IMR-90 (cell line): ENCODE results near the gene DIABLO. TPM values are rescaled to one million over a fixed set of nuclear protein-coding genes. Genes with fewer than 3 reads are reported as not detected.

Experiments used
- ATAC-seq: fragments of 200-7000 bp; cut with Tn5 transposase; 2 replicates; pipeline ENCODE4 v1.9.1; 2020; ENCODE audit warnings: low read depth, mild to moderate bottlenecking, moderate library complexity
- BruUV-seq: library from RNA; stranded (reverse); fragments of 400-500 nt; replicated peaks from 2 replicates; lab custom pipeline; 2021; lab: Mats Ljungman, UMichigan
- CTCF ChIA-PET: fragments of 300-600 bp; formaldehyde crosslinking; extraction: SDS; loops from one replicate; lab custom pipeline; 2021; ENCODE audit warnings: antibody characterized with exemption; lab: Yijun Ruan, JAX
- POLR2A ChIA-PET: fragments of 300-600 bp; sonication (Branson Sonifier 250); formaldehyde crosslinking; loops from one replicate; lab custom pipeline; 2022; ENCODE audit warnings: antibody characterized with exemption; ENCODE audit not compliant: unreplicated experiment; lab: Charles Lee
- DNase-seq: peaks from one replicate; pipeline ENCODE4 v3.0.0; 2013
- H2AFZ ChIP-seq: replicated peaks from 2 replicates; pipeline ENCODE3; 2013; ENCODE audit warnings: low read length, mild to moderate bottlenecking; ENCODE audit not compliant: poor library complexity
- H2AK5ac ChIP-seq: 2 replicates; pipeline ENCODE4 v1.6.1; 2013; ENCODE audit warnings: low read depth, low read length, inconsistent platforms
- H2AK9ac ChIP-seq: replicated peaks from 2 replicates; pipeline ENCODE3; 2013; ENCODE audit warnings: mild to moderate bottlenecking, low read depth, low read length, moderate library complexity; ENCODE audit not compliant: poor library complexity
- H2BK120ac ChIP-seq: 2 replicates; pipeline ENCODE4 v1.6.1; 2013; ENCODE audit warnings: low read depth, low read length, inconsistent platforms
- H2BK15ac ChIP-seq: 3 replicates; pipeline ENCODE4 v1.6.1; 2013; ENCODE audit warnings: low read depth, low read length, inconsistent platforms
- H2BK20ac ChIP-seq: 2 replicates; pipeline ENCODE4 v1.6.1; 2013; ENCODE audit warnings: low read depth, mild to moderate bottlenecking, inconsistent platforms, low read length, moderate library complexity
- H2BK5ac ChIP-seq: 2 replicates; pipeline ENCODE4 v1.6.1; 2013; ENCODE audit warnings: mild to moderate bottlenecking, low read depth, low read length, inconsistent platforms; ENCODE audit not compliant: poor library complexity, severe bottlenecking
- H3K14ac ChIP-seq: replicated peaks from 2 replicates; pipeline ENCODE4 v1.6.1; 2013; ENCODE audit warnings: low read depth, low read length, inconsistent platforms
- H3K18ac ChIP-seq: 2 replicates; pipeline ENCODE4 v1.6.1; 2013; ENCODE audit warnings: low read depth, low read length, control low read depth
- H3K23ac ChIP-seq: 2 replicates; pipeline ENCODE4 v1.6.1; 2013; ENCODE audit warnings: low read depth, low read length, inconsistent platforms
- H3K27ac ChIP-seq: 2 replicates; pipeline ENCODE4 v1.5.1; 2013; ENCODE audit warnings: mild to moderate bottlenecking, control low read depth, low read length; ENCODE audit not compliant: insufficient read depth
- H3K27me3 ChIP-seq: 2 replicates; pipeline ENCODE4 v1.6.1; 2013; ENCODE audit warnings: low read length; ENCODE audit not compliant: control insufficient read depth, insufficient read depth
- H3K36me3 ChIP-seq: 2 replicates; pipeline ENCODE4 v1.6.1; 2013; ENCODE audit warnings: low read length, mixed read lengths; ENCODE audit not compliant: control insufficient read depth, insufficient read depth
- H3K4ac ChIP-seq: 2 replicates; pipeline ENCODE4 v1.6.1; 2013; ENCODE audit warnings: low read depth, low read length, inconsistent platforms
- H3K4me1 ChIP-seq: 2 replicates; pipeline ENCODE4 v1.6.1; 2013; ENCODE audit warnings: low read length, mixed read lengths; ENCODE audit not compliant: control insufficient read depth, insufficient read depth
- H3K4me2 ChIP-seq: 2 replicates; pipeline ENCODE4 v1.6.1; 2013; ENCODE audit warnings: low read depth, mild to moderate bottlenecking, control low read depth, low read length, moderate library complexity
- H3K4me3 ChIP-seq: 2 replicates; pipeline ENCODE4 v1.5.1; 2013; ENCODE audit warnings: low read depth, mild to moderate bottlenecking, control low read depth, low read length, moderate library complexity; ENCODE audit not compliant: insufficient read depth
- H3K56ac ChIP-seq: 2 replicates; pipeline ENCODE4 v1.6.1; 2013; ENCODE audit warnings: low read length, inconsistent platforms; ENCODE audit not compliant: insufficient read depth; ENCODE audit errors: extremely low read depth
- H3K79me1 ChIP-seq, 2 experiments: 2 replicates each; pipeline ENCODE4 v1.6.1; 2013; ENCODE audit warnings: low read length in 2 of 2, inconsistent platforms in 1 of 2, low read depth in 1 of 2
- H3K9ac ChIP-seq: 2 replicates; pipeline ENCODE4 v1.6.1; 2013; ENCODE audit warnings: low read depth, low read length, control low read depth
- H3K9me1 ChIP-seq: 2 replicates; pipeline ENCODE4 v1.6.1; 2013; ENCODE audit warnings: low read length, inconsistent platforms; ENCODE audit not compliant: insufficient read depth
- H3K9me3 ChIP-seq: 2 replicates; pipeline ENCODE4 v1.6.1; 2013; ENCODE audit warnings: low read length; ENCODE audit not compliant: control insufficient read depth, insufficient read depth
- H4K20me1 ChIP-seq: 2 replicates; pipeline ENCODE4 v1.6.1; 2013; ENCODE audit warnings: low read length, inconsistent platforms; ENCODE audit not compliant: insufficient read depth
- H4K5ac ChIP-seq: 2 replicates; pipeline ENCODE4 v1.6.1; 2013; ENCODE audit warnings: mild to moderate bottlenecking, low read depth, low read length, control low read depth
- H4K8ac ChIP-seq, 2 experiments: 2 replicates each; pipeline ENCODE4 v1.6.1; 2013; ENCODE audit warnings: low read depth in 2 of 2, low read length in 2 of 2, control low read depth in 1 of 2, inconsistent platforms in 1 of 2
- H4K91ac ChIP-seq: 2 replicates; pipeline ENCODE4 v1.6.1; 2013; ENCODE audit warnings: low read depth, low read length, inconsistent platforms; ENCODE audit not compliant: insufficient read depth
- BHLHE40 ChIP-seq: fragments of 150-350 bp; IDR thresholded peaks from 2 replicates; pipeline ENCODE4 v1.6.1; 2016; ENCODE audit warnings: mild to moderate bottlenecking, low read depth, low read length
- CEBPB ChIP-seq: IDR thresholded peaks from 2 replicates; pipeline ENCODE4 v1.6.1; 2012; ENCODE audit warnings: low read depth, low read length, improper control_type of control experiment
- CHD1 ChIP-seq: IDR thresholded peaks from 2 replicates; pipeline ENCODE4 v1.6.1; 2012; ENCODE audit warnings: low read depth, low read length, improper control_type of control experiment
- CTCF ChIP-seq: conservative IDR thresholded peaks from 2 replicates; pipeline ENCODE4 v1.5.1; 2012; ENCODE audit warnings: mild to moderate bottlenecking, low read depth, low read length, improper control_type of control experiment
- FOS ChIP-seq: fragments of 150-350 bp; IDR thresholded peaks from 2 replicates; pipeline ENCODE4 v1.6.1; 2016; ENCODE audit warnings: low read depth, low read length
- MAFK ChIP-seq: IDR thresholded peaks from 2 replicates; pipeline ENCODE4 v1.6.1; 2012; ENCODE audit warnings: low read depth, low read length, improper control_type of control experiment
- MAZ ChIP-seq: IDR thresholded peaks from 2 replicates; pipeline ENCODE4 v1.6.1; 2012; ENCODE audit warnings: low read depth, mild to moderate bottlenecking, low read length, improper control_type of control experiment, moderate library complexity, borderline replicate concordance
- MXI1 ChIP-seq: IDR thresholded peaks from 2 replicates; pipeline ENCODE4 v1.6.1; 2012; ENCODE audit warnings: low read depth, mild to moderate bottlenecking, low read length, moderate library complexity, borderline replicate concordance
- NFE2L2 ChIP-seq: fragments of 150-350 bp; IDR thresholded peaks from 2 replicates; pipeline ENCODE4 v1.6.1; 2016; ENCODE audit warnings: low read depth, mild to moderate bottlenecking, low read length
- POLR2A ChIP-seq: IDR thresholded peaks from 2 replicates; pipeline ENCODE4 v1.6.1; 2012; ENCODE audit warnings: mild to moderate bottlenecking, low read depth, low read length
- RAD21 ChIP-seq: IDR thresholded peaks from 2 replicates; pipeline ENCODE4 v1.6.1; 2012; ENCODE audit warnings: low read length, improper control_type of control experiment
- RCOR1 ChIP-seq: IDR thresholded peaks from 2 replicates; pipeline ENCODE4 v1.6.1; 2012; ENCODE audit warnings: mild to moderate bottlenecking, low read length, improper control_type of control experiment; ENCODE audit not compliant: insufficient replicate concordance
- RFX5 ChIP-seq: IDR thresholded peaks from 2 replicates; pipeline ENCODE4 v1.8.0; 2012; ENCODE audit warnings: low read depth, mild to moderate bottlenecking, low read length, moderate library complexity
- SMC3 ChIP-seq: fragments of 150-350 bp; IDR thresholded peaks from 2 replicates; pipeline ENCODE4 v1.6.1; 2016; ENCODE audit warnings: low read depth, mild to moderate bottlenecking, antibody characterized with exemption, low read length, moderate library complexity
- USF2 ChIP-seq: fragments of 150-350 bp; IDR thresholded peaks from 2 replicates; pipeline ENCODE4 v1.6.1; 2017; ENCODE audit warnings: mild to moderate bottlenecking, antibody characterized with exemption, low read length, low read depth
- WGBS, 2 experiments: methylation state at CpG; one replicate each; pipeline versions ENCODE4 v1.1.5 to v1.1.7; 2013; ENCODE audit warnings: missing lambda C conversion rate in 2 of 2; ENCODE audit not compliant: insufficient read length in 1 of 2; ENCODE audit errors: extremely low coverage in 2 of 2; 5-methylcytosine and 5-hydroxymethylcytosine counted together
- dilution Hi-C: fragments of 300-500 bp; cut with HindIII; formaldehyde crosslinking; loops from one replicate; pipeline ENCODE4 v1.14.3; 2018; ENCODE audit warnings: low sequenced_read_pairs; ENCODE audit not compliant: unreplicated experiment
- in situ Hi-C: fragments of 300-500 bp; cut with MboI; formaldehyde crosslinking; loops from 3 replicates; pipeline ENCODE4 v1.14.3; 2019; ENCODE audit warnings: low sequenced_read_pairs, inconsistent platforms, mixed read lengths
- intact Hi-C: fragments of 100-400 bp; cut with micrococcal nuclease; formaldehyde crosslinking; loops from 2 replicates; pipeline ENCODE4 v1.10.0; 2022
- polyA plus RNA-seq, 3 experiments: library from polyadenylated mRNA; depleted of rRNA; stranded (reverse); fragments of >200 nt; gene quantifications; 2 replicates each; pipeline ENCODE4 v1.2.3, GENCODE V29; 2012; ENCODE audit warnings: low replicate concordance in 1 of 3
- total RNA-seq: library from RNA; depleted of rRNA; stranded (reverse); fragments of >200 nt; gene quantifications from 2 replicates; pipeline ENCODE4 v1.2.3, GENCODE V29; 2012
- TF ChIP-seq, protein P1 (sequence below): fragments of 150-350 bp; IDR thresholded peaks from 2 replicates; pipeline ENCODE4 v1.6.1; 2016; ENCODE audit warnings: low read depth, mild to moderate bottlenecking, low read length, moderate library complexity, borderline replicate concordance

Gene DIABLO
- total and polyA plus RNA-seq, 2 of the 4 experiments (the other 2 are of a cell fraction): 69.7 to 102 TPM

GRCh38 chr12:122183588-122183940 is 42.3 kb downstream of the DIABLO start:
- Histone ChIP-seq H4K20me1 (peaks cover 4% of the 10 kb centered on the region; the same call in 1 of the 2 replicates), H2BK20ac (no peak overlapping the region), H3K14ac (no peak overlapping the region), H2BK120ac (no peak overlapping the region), H3K56ac (no peak overlapping the region), H3K27ac (no peak overlapping the region), H2AK5ac (peak overlapping the region; percentile 59; the same call in 1 of the 2 replicates), H2AK9ac (no peak overlapping the region), H2BK15ac (no peak overlapping the region), H2BK5ac (no peak overlapping the region), H3K4me1 (peaks cover 5% of the 10 kb centered on the region; the same call in 1 of the 2 replicates), H3K36me3 (no peaks in the 10 kb centered on the region), H3K9ac (no peak overlapping the region), H4K5ac (no peak overlapping the region), H3K79me1 (no peaks in the 10 kb centered on the region), H3K18ac (no peak overlapping the region), H3K9me3 (0 out of 2 replicates have a peak, but pooled peaks cover 2% of the 10 kb centered on the region), H2AFZ (peak overlapping the region; percentile 84), H3K4me3 (no peak overlapping the region), H3K4me2 (no peak overlapping the region; the same call in 1 of the 2 replicates), H4K8ac (no peak overlapping the region), H3K23ac (no peak overlapping the region), H3K9me1 (no peaks in the 10 kb centered on the region), H3K27me3 (no peaks in the 10 kb centered on the region), H4K91ac (no peak overlapping the region), H3K4ac (no peak overlapping the region)
- BruUV-seq: no TSS peak
- dilution Hi-C loops (no loop called here), intact Hi-C loops (no loop called here), in situ Hi-C loops (no loop called here)
- DNase-seq (no peak), ATAC-seq (no peak)
- POLR2A ChIA-PET: no interaction called here
- TF ChIP-seq CEBPB (no peak), FOS (no peak), NFE2L2 (no peak), RAD21 (no peak), POLR2A (no peak), CTCF (no peak), RFX5 (no peak), RCOR1 (no peak), CHD1 (no peak), BHLHE40 (no peak), MAFK (no peak), MAZ (no peak), MXI1 (no peak), SMC3 (no peak), USF2 (no peak)
- TF ChIP-seq, protein P1, sequence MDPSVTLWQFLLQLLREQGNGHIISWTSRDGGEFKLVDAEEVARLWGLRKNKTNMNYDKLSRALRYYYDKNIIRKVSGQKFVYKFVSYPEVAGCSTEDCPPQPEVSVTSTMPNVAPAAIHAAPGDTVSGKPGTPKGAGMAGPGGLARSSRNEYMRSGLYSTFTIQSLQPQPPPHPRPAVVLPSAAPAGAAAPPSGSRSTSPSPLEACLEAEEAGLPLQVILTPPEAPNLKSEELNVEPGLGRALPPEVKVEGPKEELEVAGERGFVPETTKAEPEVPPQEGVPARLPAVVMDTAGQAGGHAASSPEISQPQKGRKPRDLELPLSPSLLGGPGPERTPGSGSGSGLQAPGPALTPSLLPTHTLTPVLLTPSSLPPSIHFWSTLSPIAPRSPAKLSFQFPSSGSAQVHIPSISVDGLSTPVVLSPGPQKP: no peak
- CTCF ChIA-PET: interaction anchor here (0.9 kb wide), 1 partner anchor 129 kb away, joined by 3 read pairs; no protein-coding TSS in a partner anchor
- WGBS, 2 experiments: 67% methylated on average over 1 of the region's 10 CpGs; no CpG with 5 or more reads in 1 of the 2 experiments
